Adrenal gland (tissue), 12 donors: Measurements from ENCODE around the gene SUN1. TPM values are rescaled to one million over a fixed set of nuclear protein-coding genes. Genes with fewer than 3 reads are reported as not detected.

ENCODE experiments used
- DNase-seq, 7 donors: peaks; one replicate each; pipeline ENCODE4 v3.0.0-alpha.2; 2019 to 2020
- H3K27ac ChIP-seq, 5 donors: fragments of 200-600 bp; sonication (generic) in 4 of 5; 1 replicate in 3 of 5; 2 replicates in 2 of 5; pipeline versions ENCODE4 v1.5.1 to v1.8.0; 2016 to 2020; ENCODE audit warnings: mild to moderate bottlenecking in 1 of 5
- H3K27me3 ChIP-seq: fragments of 200-600 bp; 2 replicates; pipeline ENCODE4 v1.8.0; 2021
- H3K36me3 ChIP-seq, 2 donors: fragments of 200-600 bp; replicated peaks in 1 of 2; 1 replicate in 1 of 2; 2 replicates in 1 of 2; pipeline versions ENCODE4 v1.5.1 to v1.8.0; 2018 to 2022
- H3K4me1 ChIP-seq, 2 donors: fragments of 200-600 bp; replicated peaks in 1 of 2; 1 replicate in 1 of 2; 2 replicates in 1 of 2; pipeline versions ENCODE4 v1.5.1 to v1.8.0; 2018 to 2021
- H3K4me3 ChIP-seq, 4 donors: fragments of 200-600 bp; sonication (generic) in 3 of 4; one replicate each; pipeline ENCODE4 v1.5.1; 2016 to 2018
- H3K9me3 ChIP-seq, 3 donors: fragments of 200-600 bp; sonication (generic) in 1 of 3; replicated peaks in 1 of 3; 1 replicate in 2 of 3; 2 replicates in 1 of 3; pipeline versions ENCODE4 v1.5.1 to v1.8.0; 2016 to 2021
- POLR2A ChIP-seq, 2 donors: fragments of 450-650 bp; IDR thresholded peaks; one replicate each; pipeline ENCODE4 v1.6.1; 2017; ENCODE audit warnings: antibody characterized with exemption in 2 of 2, mild to moderate bottlenecking in 2 of 2, moderate library complexity in 1 of 2
- WGBS, 4 donors: extraction: QIAGEN DNeasy Blood & Tissue Kit in 2 of 4; methylation state at CpG; one replicate each; pipeline versions ENCODE4 v1.1.5 to v1.1.7; 2013 to 2017; 5-methylcytosine and 5-hydroxymethylcytosine counted together
- intact Hi-C, 2 donors: fragments of 100-400 bp; cut with DNase I; formaldehyde crosslinking; loops; one replicate each; pipeline versions ENCODE4 v1.14.1 to v1.15.0; 2022 to 2023
- polyA plus RNA-seq, 3 donors: library from polyadenylated mRNA; stranded (reverse); fragments of 200-250 nt in 2 of 3; fragments of 350-450 nt in 1 of 3; fragmentation: Illumina TruSeq in 1 of 3; extraction: RNeasy Lipid Tissue Mini Kit (QIAGEN cat#74804) in 1 of 3; gene quantifications; one replicate each; pipeline ENCODE4 v1.2.3, GENCODE V29; 2013 to 2014
- total RNA-seq, 9 donors: library from RNA; depleted of rRNA in 4 of 9; stranded (reverse); fragments of >200 nt in 4 of 9; fragments of 120-200 nt in 1 of 9; fragmentation: NEBNext Ultra II Directional in 1 of 9; extraction: Animal tissue kit (Norgen Biotek cat#: 25700) in 1 of 9; gene quantifications; one replicate each; pipeline versions ENCODE4 v1.1.0 to v1.2.4, GENCODE V29; 2013 to 2023
- TF ChIP-seq, protein P1 (sequence below), 6 experiments: fragments of 450-650 bp in 4 of 6; fragments of 200-600 bp in 2 of 6; sonication (generic) in 1 of 6; IDR thresholded peaks; 1 replicate in 5 of 6; 2 replicates in 1 of 6; pipeline versions ENCODE4 v1.5.1 to v1.8.0; 2016 to 2021; ENCODE audit warnings: antibody characterized with exemption in 6 of 6, mild to moderate bottlenecking in 2 of 6, moderate library complexity in 1 of 6
- donor health status: healthy with polysubstance abuse.
- donor health status: Bipolar disorder and iron deficiency.
- donor health status: DM: yes; HTN: yes; CAD: no.
- donor health status: DM: no; HTN: no; CAD: no.
- donor health status: DM: no; HTN: no; CAD: no.
- donor health status: DM: yes; HTN: yes; CAD: no.

SUN1 gene
- total and polyA plus RNA-seq, 12 donors, result 28.7 to 122 (median 99.9) TPM

DNA sequence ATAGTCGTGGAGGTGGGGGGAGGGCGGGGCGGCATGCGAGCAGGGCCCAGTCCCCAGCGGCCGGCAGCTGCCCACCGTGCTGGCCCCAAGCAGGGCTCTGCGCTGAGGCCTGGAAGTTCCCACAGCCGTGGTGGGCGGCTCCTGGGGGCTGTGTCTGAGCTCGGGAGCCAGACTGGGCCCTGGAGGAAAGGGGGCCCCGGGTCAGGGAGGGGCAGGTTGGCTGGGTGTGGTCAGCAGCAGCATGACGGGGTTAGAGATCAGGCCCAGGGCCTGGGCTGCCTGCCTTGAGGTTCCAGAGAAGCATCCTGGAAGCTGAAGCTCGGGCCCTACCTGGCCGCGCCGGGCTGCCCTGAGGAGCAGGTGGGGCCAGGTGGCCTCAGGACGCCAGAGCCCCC is 66.2 kb downstream of the SUN1 start:
- Histone ChIP-seq H3K4me3 (no peak overlapping the region), H3K9me3 (no peaks in the 10 kb centered on the region), H3K36me3 (peaks cover 0 to 40% of the 10 kb centered on the region in 2 donors), H3K4me1 (peaks cover 5 to 8% of the 10 kb centered on the region in 2 donors), H3K27ac (no peak overlapping the region), H3K27me3 (no peaks in the 10 kb centered on the region)
- no peak for DNase-seq
- no peak for TF ChIP-seq POLR2A (IDR thresholded peaks at IDR 0.05)
- TF ChIP-seq, protein P1, sequence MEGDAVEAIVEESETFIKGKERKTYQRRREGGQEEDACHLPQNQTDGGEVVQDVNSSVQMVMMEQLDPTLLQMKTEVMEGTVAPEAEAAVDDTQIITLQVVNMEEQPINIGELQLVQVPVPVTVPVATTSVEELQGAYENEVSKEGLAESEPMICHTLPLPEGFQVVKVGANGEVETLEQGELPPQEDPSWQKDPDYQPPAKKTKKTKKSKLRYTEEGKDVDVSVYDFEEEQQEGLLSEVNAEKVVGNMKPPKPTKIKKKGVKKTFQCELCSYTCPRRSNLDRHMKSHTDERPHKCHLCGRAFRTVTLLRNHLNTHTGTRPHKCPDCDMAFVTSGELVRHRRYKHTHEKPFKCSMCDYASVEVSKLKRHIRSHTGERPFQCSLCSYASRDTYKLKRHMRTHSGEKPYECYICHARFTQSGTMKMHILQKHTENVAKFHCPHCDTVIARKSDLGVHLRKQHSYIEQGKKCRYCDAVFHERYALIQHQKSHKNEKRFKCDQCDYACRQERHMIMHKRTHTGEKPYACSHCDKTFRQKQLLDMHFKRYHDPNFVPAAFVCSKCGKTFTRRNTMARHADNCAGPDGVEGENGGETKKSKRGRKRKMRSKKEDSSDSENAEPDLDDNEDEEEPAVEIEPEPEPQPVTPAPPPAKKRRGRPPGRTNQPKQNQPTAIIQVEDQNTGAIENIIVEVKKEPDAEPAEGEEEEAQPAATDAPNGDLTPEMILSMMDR (IDR thresholded peaks at IDR 0.05), result no peak
- intact Hi-C loops, result no loop called here
- WGBS, 4 donors, result 79 to 87% (median 85%) methylated on average over 6 to 18 of the region's 18 CpGs

DNA sequence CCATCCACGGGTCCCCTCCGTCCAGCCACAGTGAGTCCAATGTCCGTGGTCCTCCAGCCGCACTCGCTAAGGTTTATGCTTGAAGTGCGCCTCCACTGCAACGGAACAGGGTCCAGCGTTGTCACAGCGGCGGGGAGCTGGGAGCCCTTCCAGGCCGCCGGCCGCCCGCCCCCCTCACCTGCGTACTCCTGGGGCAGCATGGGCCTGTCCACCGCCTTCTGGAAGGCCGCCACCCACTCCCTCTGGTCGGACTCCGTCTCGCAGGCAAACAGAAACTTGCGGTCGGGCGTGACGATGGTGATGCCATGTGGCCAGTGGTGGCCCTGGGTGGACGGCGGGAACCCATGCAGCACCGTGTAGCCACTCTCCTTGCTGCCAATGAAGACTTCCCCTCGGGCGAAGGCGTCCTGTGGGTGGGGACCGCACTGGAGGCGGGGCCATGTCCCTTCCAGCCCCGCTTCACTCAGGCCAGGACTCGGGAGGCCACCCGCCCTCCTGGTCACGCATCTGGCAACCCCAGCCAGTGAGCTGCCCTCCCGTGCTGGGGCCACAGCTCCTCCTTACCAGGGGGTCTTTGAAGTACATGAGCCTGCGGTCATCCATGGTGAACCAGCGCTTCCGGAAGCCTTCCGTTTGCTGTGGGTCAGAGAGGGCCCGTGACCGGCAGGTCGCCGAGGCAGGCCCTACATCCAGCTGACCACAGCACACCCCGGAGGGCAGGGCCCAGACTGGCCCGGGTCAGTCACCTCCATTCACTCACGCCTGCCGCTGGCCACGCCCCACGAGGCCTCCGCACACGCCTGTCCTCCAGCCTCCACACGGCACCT is 66.8 kb downstream of the SUN1 start:
- no peak for DNase-seq
- H3K4me3 ChIP-seq, result no peak overlapping the region
- 85 to 92% (median 91%) methylated on average over 25 to 54 of the region's 54 CpGs for WGBS, 4 donors
- H3K4me1 ChIP-seq, result peaks cover 5 to 8% of the 10 kb centered on the region in 2 donors
- peaks cover 0 to 34% of the 10 kb centered on the region in 2 donors for H3K36me3 ChIP-seq
- H3K9me3 ChIP-seq, result no peaks in the 10 kb centered on the region
- no peaks in the 10 kb centered on the region for H3K27me3 ChIP-seq
- intact Hi-C loops, result no loop called here
- no peak for TF ChIP-seq POLR2A (IDR thresholded peaks at IDR 0.05)
- TF ChIP-seq, protein P1 (IDR thresholded peaks at IDR 0.05), result no peak
- H3K27ac ChIP-seq, result no peak overlapping the region

DNA sequence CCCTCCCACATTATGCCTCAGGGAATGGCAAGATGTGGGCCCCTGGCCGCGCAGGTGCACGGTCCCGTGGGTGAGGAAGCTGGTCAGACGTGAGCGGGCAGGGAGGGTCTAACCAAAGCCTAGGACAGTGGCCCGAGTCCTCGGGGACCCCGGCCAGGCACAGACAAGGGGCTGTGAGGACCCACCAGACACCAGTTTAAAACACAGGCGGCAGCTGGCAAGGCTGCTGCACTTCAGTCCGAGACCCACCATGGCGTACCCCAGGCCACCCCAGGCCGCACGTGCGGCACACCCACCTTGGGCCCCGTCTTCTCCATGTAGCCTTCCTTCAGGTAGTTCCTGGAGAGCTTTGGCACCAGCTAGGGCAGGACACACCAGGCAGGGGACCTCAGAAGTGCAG is 67.5 kb downstream of the SUN1 start:
- TF ChIP-seq, protein P1 (IDR thresholded peaks at IDR 0.05), result no peak
- WGBS, 4 donors, result 95 to 97% (median 95%) methylated on average over 9 to 16 of the region's 16 CpGs
- no peak overlapping the region for H3K4me3 ChIP-seq
- intact Hi-C loops, result no loop called here
- H3K27ac ChIP-seq, result no peak overlapping the region
- H3K27me3 ChIP-seq, result no peaks in the 10 kb centered on the region
- peaks cover 0 to 26% of the 10 kb centered on the region in 2 donors for H3K36me3 ChIP-seq
- H3K9me3 ChIP-seq, result no peaks in the 10 kb centered on the region
- peaks cover 5 to 8% of the 10 kb centered on the region in 2 donors for H3K4me1 ChIP-seq
- DNase-seq, result no peak

DNA sequence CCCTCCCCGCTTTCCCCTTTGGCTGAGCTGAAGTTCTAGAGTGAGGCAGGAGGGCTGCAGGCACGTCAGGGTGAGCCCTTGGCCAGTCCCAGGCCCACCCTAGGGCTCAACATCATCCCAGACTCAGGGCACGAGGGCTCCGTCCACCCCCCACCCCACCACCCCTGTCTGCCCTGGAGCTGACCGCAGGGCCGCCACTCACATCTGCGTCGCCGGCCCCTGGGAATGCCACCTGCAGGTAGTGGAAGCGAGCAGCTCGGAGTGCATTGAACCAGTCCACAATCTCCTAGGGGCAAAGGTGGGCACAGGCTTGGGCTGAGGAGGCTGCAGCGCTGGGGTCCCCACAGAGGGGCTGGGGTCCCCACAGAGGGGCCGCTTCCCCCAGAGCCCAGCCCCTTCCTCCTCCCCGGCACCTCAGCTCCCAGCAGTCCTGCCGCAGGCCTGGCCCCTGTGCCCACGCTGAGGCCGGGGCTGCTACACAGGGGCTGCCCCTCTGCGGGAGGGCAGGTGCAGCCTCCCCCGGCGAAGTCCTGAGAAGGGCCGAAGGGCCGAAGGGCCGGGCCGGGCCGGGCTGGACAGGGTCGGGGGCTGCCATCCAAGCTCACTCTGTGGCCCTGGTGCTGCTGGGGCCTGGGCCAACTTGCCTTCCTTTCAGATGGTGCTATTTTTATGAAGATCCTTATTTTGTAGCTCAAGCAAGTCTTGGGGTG is 68.2 kb downstream of the SUN1 start:
- Histone ChIP-seq H3K9me3 (no peaks in the 10 kb centered on the region), H3K27ac (peak overlapping the region in 3 of 5 donors; percentile 57 to 75 (median 69)), H3K4me3 (no peak overlapping the region), H3K27me3 (no peaks in the 10 kb centered on the region), H3K4me1 (peaks cover 5 to 8% of the 10 kb centered on the region in 2 donors), H3K36me3 (peaks cover 0 to 19% of the 10 kb centered on the region in 2 donors)
- no peak for DNase-seq
- no peak for TF ChIP-seq POLR2A (IDR thresholded peaks at IDR 0.05)
- intact Hi-C loops, result no loop called here
- WGBS, 4 donors, result 74 to 95% (median 80%) methylated on average over 14 to 26 of the region's 26 CpGs
